A549 (cell line): ENCODE measurements around the gene MFSD12. TPM values are rescaled to one million over a fixed set of nuclear protein-coding genes. Genes with fewer than 3 reads are reported as not detected.

Source experiments
- ATAC-seq, 2 experiments: fragments of 200-7000 bp in 1 of 2; fragments of >200 bp in 1 of 2; cut with Nextera tagmentation in 1 of 2; cut with Tn5 transposase in 1 of 2; 3 replicates each; pipeline versions ENCODE4 v1.8.0 to v1.9.1; 2018 to 2020; ENCODE audit warnings: mild to moderate bottlenecking in 1 of 2, moderate library complexity in 1 of 2
- CTCF ChIA-PET: fragments of 300-600 bp; sonication (Branson Sonifier 250); formaldehyde crosslinking; extraction: SDS; loops from one replicate; lab custom pipeline; 2021; ENCODE audit warnings: antibody characterized with exemption, inconsistent platforms; lab: Yijun Ruan, JAX
- POLR2A ChIA-PET: fragments of 350-600 bp; formaldehyde crosslinking; extraction: SDS; loops from one replicate; lab custom pipeline; 2021; ENCODE audit warnings: antibody characterized with exemption, inconsistent platforms; lab: Yijun Ruan, JAX
- DNase-seq, 2 experiments: peaks; one replicate each; pipeline versions ENCODE4 v3.0.0 to v3.0.0-alpha.2; 2011 to 2016; ENCODE audit warnings: low read depth in 1 of 2, low spot score in 1 of 2
- FAIRE-seq: peaks from 2 replicates; lab custom pipeline; 2011; peaks lifted over from hg19 to GRCh38; lab: Jason Lieb, UNC
- H3K27ac ChIP-seq, 2 experiments: fragments of >200 bp; sonication (Bioruptor Twin); formaldehyde crosslinking; 3 replicates each; pipeline ENCODE4 v1.5.1; 2016 to 2017
- H3K4me1 ChIP-seq: fragments of >200 bp; sonication (Bioruptor Twin); formaldehyde crosslinking; 3 replicates; pipeline ENCODE4 v1.6.1; 2016
- H3K4me2 ChIP-seq: fragments of >200 bp; sonication (Bioruptor Twin); formaldehyde crosslinking; 3 replicates; pipeline ENCODE4 v1.6.1; 2016
- H3K4me3 ChIP-seq: fragments of >200 bp; sonication (Bioruptor Twin); formaldehyde crosslinking; 3 replicates; pipeline ENCODE4 v1.5.1; 2016
- H3K9me3 ChIP-seq: fragments of >200 bp; sonication (Bioruptor Twin); formaldehyde crosslinking; 3 replicates; pipeline ENCODE4 v1.6.1; 2016
- BCL3 ChIP-seq: fragments of >200 bp; sonication (Bioruptor Twin); formaldehyde crosslinking; IDR thresholded peaks from 3 replicates; pipeline ENCODE4 v1.6.1; 2016
- BHLHE40 ChIP-seq: IDR thresholded peaks from 2 replicates; pipeline ENCODE4 v1.6.1; 2012; ENCODE audit warnings: low read depth, low read length, inconsistent platforms
- CBX8 ChIP-seq: fragments of 200-600 bp; sonication (generic); IDR thresholded peaks from 2 replicates; pipeline ENCODE4 v1.6.1; 2016
- CEBPB ChIP-seq, 2 experiments: fragments of >200 bp in 1 of 2; sonication (Bioruptor Twin) in 1 of 2; formaldehyde crosslinking in 1 of 2; IDR thresholded peaks; 2 replicates each; pipeline ENCODE4 v1.6.1; 2012 to 2016
- CHD2 ChIP-seq: fragments of 150-350 bp; IDR thresholded peaks from 2 replicates; pipeline ENCODE4 v1.6.1; 2014; ENCODE audit warnings: low read length; ENCODE audit not compliant: partially characterized antibody
- CTCF ChIP-seq: fragments of >200 bp; sonication (Bioruptor Twin); formaldehyde crosslinking; IDR thresholded peaks from 3 replicates; pipeline ENCODE4 v1.5.1; 2016
- EHF ChIP-seq: fragments of 250-450 bp; sonication (Bioruptor Pico); IDR thresholded peaks from 2 replicates; pipeline ENCODE4 v1.5.0; 2020; ENCODE audit warnings: mild to moderate bottlenecking
- FOXS1 ChIP-seq: fragments of 250-450 bp; sonication (Bioruptor Pico); IDR thresholded peaks from 2 replicates; pipeline ENCODE4 v1.5.0; 2020; ENCODE audit warnings: mild to moderate bottlenecking, moderate library complexity
- HES2 ChIP-seq: fragments of >200 bp; sonication (Bioruptor Twin); formaldehyde crosslinking; IDR thresholded peaks from 2 replicates; pipeline ENCODE4 v1.6.1; 2016
- HOXA7 ChIP-seq: fragments of 250-450 bp; sonication (Bioruptor Pico); IDR thresholded peaks from 2 replicates; pipeline ENCODE4 v1.5.0; 2020; ENCODE audit warnings: mild to moderate bottlenecking, moderate library complexity
- HOXB5 ChIP-seq: fragments of 250-450 bp; sonication (Bioruptor Pico); IDR thresholded peaks from 2 replicates; pipeline ENCODE4 v1.5.0; 2020; ENCODE audit warnings: mild to moderate bottlenecking, moderate library complexity
- KDM1A ChIP-seq: fragments of 200-600 bp; sonication (generic); IDR thresholded peaks from 2 replicates; pipeline ENCODE4 v1.6.1; 2016; ENCODE audit warnings: low read depth, mild to moderate bottlenecking
- KDM5A ChIP-seq: fragments of 200-600 bp; sonication (generic); IDR thresholded peaks from 2 replicates; pipeline ENCODE4 v1.6.1; 2016; ENCODE audit warnings: antibody characterized with exemption, mild to moderate bottlenecking
- MAFK ChIP-seq: fragments of 450-650 bp; IDR thresholded peaks from 2 replicates; pipeline ENCODE4 v1.6.1; 2014; ENCODE audit not compliant: partially characterized antibody
- MYC ChIP-seq: IDR thresholded peaks from 2 replicates; pipeline ENCODE4 v1.6.1; 2012; ENCODE audit warnings: mild to moderate bottlenecking, inconsistent platforms, low read length, improper control_type of control experiment, borderline replicate concordance
- NFE2L2 ChIP-seq: fragments of 150-350 bp; conservative IDR thresholded peaks from 2 replicates; pipeline ENCODE4 v1.6.1; 2014; ENCODE audit warnings: low read length
- PBX3 ChIP-seq: IDR thresholded peaks from 2 replicates; pipeline ENCODE4 v1.6.1; 2012
- POLR2A ChIP-seq: IDR thresholded peaks from 2 replicates; pipeline ENCODE4 v1.6.1; 2012; ENCODE audit warnings: mild to moderate bottlenecking, low read length
- RAD21 ChIP-seq, 2 experiments: fragments of >200 bp in 1 of 2; sonication (Bioruptor Twin) in 1 of 2; formaldehyde crosslinking in 1 of 2; IDR thresholded peaks in 1 of 2; conservative IDR thresholded peaks in 1 of 2; 2 replicates in 1 of 2; 3 replicates in 1 of 2; pipeline ENCODE4 v1.6.1; 2012 to 2018; ENCODE audit warnings: inconsistent platforms in 1 of 2
- RCOR1 ChIP-seq: fragments of 150-350 bp; IDR thresholded peaks from 2 replicates; pipeline ENCODE4 v1.6.1; 2014; ENCODE audit warnings: antibody characterized with exemption, low read length, low read depth
- RFX5 ChIP-seq: fragments of 450-650 bp; IDR thresholded peaks from 2 replicates; pipeline ENCODE4 v1.7.1; 2014; ENCODE audit warnings: antibody characterized with exemption, mild to moderate bottlenecking, moderate library complexity
- RNF2 ChIP-seq: fragments of 200-600 bp; sonication (generic); IDR thresholded peaks from 2 replicates; pipeline ENCODE4 v1.6.1; 2016; ENCODE audit warnings: low read depth, mild to moderate bottlenecking, antibody characterized with exemption, moderate library complexity, borderline replicate concordance
- SMC3 ChIP-seq: fragments of >200 bp; sonication (Bioruptor Twin); formaldehyde crosslinking; IDR thresholded peaks from 3 replicates; pipeline ENCODE4 v1.6.1; 2018; ENCODE audit warnings: inconsistent platforms
- SREBF2 ChIP-seq: fragments of 450-650 bp; IDR thresholded peaks from 2 replicates; pipeline ENCODE4 v1.6.1; 2014; ENCODE audit warnings: mild to moderate bottlenecking, moderate library complexity
- TFCP2L1 ChIP-seq: fragments of 250-450 bp; sonication (Bioruptor Pico); IDR thresholded peaks from 2 replicates; pipeline ENCODE4 v1.5.0; 2021; ENCODE audit warnings: mild to moderate bottlenecking
- ZC3H11A ChIP-seq: fragments of 450-650 bp; IDR thresholded peaks from 2 replicates; pipeline ENCODE4 v1.6.1; 2014; ENCODE audit warnings: antibody characterized with exemption, mild to moderate bottlenecking
- ZFP36 ChIP-seq: fragments of 450-650 bp; IDR thresholded peaks from 2 replicates; pipeline ENCODE4 v1.6.1; 2014; ENCODE audit warnings: borderline replicate concordance; ENCODE audit not compliant: partially characterized antibody
- WGBS: methylation state at CpG from one replicate; pipeline ENCODE4 v1.1.6; 2017; ENCODE audit errors: missing lambda C conversion rate; 5-methylcytosine and 5-hydroxymethylcytosine counted together
- polyA plus RNA-seq, 4 experiments: library from polyadenylated mRNA; depleted of rRNA in 3 of 4; stranded (reverse); fragments of >200 nt; fragmentation: RNase III in 1 of 4; extraction: RNeasy Plus Mini Kit Qiagen cat#74134 plus additional on column Dnase treatment in 1 of 4; gene quantifications; 2 replicates in 3 of 4; 3 replicates in 1 of 4; pipeline ENCODE4 v1.2.3, GENCODE V29; 2011 to 2017

The MFSD12 gene
- polyA plus RNA-seq, 2 of the 4 experiments (the other 2 are of a cell fraction) = 52.5 to 115 TPM

- Histone ChIP-seq H3K4me1 (peaks cover 13% of the 10 kb centered on the region; the same call in 2 of the 3 replicates), H3K4me2 (no peak overlapping the region), H3K9me3 (no peaks in the 10 kb centered on the region), H3K4me3 (no peak overlapping the region), H3K27ac (no peak overlapping the region)
- DNase-seq (no peak), FAIRE-seq (no peak), ATAC-seq (no peak)
- TF ChIP-seq KDM1A = no peak
- no peak for TF ChIP-seq SREBF2
- no peak for TF ChIP-seq POLR2A
- no peak for TF ChIP-seq CHD2
- TF ChIP-seq TFCP2L1 (CRISPR knock-in tag) = no peak
- no peak for TF ChIP-seq NFE2L2
- no peak for TF ChIP-seq RNF2
- TF ChIP-seq CEBPB (IDR thresholded peaks at IDR 0.05) = no peak
- no peak for TF ChIP-seq ZC3H11A
- no peak for TF ChIP-seq HES2
- POLR2A ChIA-PET = no interaction called here
- CTCF ChIA-PET = interaction anchor here (3.2 kb wide), 1 partner anchor 26 kb away, joined by 12 read pairs; no protein-coding TSS in a partner anchor
- 95% methylated on average over 8 of the region's 18 CpGs for WGBS
Observed at GRCh38 chr19:3519126-3519525, 38.3 kb downstream of the MFSD12 start.

- no peak for ATAC-seq
- Histone ChIP-seq H3K4me3 (no peak overlapping the region), H3K9me3 (no peaks in the 10 kb centered on the region), H3K4me2 (no peak overlapping the region), H3K4me1 (peaks cover 13% of the 10 kb centered on the region; the same call in 2 of the 3 replicates), H3K27ac (no peak overlapping the region)
- TF ChIP-seq EHF (no peak), CBX8 (no peak), BCL3 (no peak), RAD21 (conservative IDR thresholded peaks at IDR 0.05 in 1 of 2, IDR thresholded peaks at IDR 0.05 in 1 of 2) (no peak), HOXB5 (CRISPR knock-in tag) (no peak), MAFK (no peak), BHLHE40 (no peak), MYC (no peak), RCOR1 (no peak), KDM5A (no peak), KDM1A (no peak), ZFP36 (no peak), CTCF (no peak), PBX3 (no peak), SMC3 (no peak), RFX5 (no peak), HOXA7 (CRISPR knock-in tag) (no peak), FOXS1 (CRISPR knock-in tag) (no peak)
- ChIA-PET POLR2A (no interaction called here), CTCF (interaction anchor here (1.0 to 3.2 kb wide), 3 partner anchors 18 to 67 kb away, joined by 3 to 12 read pairs (median 4); partner anchors contain the start of gene GIPC3)
- no peak for FAIRE-seq
- WGBS = 100% methylated on average over 2 of the region's 2 CpGs
- DNase-seq = no peak
Observed at GRCh38 chr19:3518659-3519058, 38.7 kb downstream of the MFSD12 start.
